ENCODE measurements around the gene STMN1. TPM values are rescaled to one million over a fixed set of nuclear protein-coding genes. Genes with fewer than 3 reads are reported as not detected.

The STMN1 gene
- total RNA-seq, result 10 to 100 TPM; 30.7 to 37.5 (median 36.3) TPM
- polyA plus RNA-seq, result 100 to 1,000 TPM in 1 of 3 donors, 10 to 100 TPM in 2; 61.3 to 175 (median 97.1) TPM

DNA sequence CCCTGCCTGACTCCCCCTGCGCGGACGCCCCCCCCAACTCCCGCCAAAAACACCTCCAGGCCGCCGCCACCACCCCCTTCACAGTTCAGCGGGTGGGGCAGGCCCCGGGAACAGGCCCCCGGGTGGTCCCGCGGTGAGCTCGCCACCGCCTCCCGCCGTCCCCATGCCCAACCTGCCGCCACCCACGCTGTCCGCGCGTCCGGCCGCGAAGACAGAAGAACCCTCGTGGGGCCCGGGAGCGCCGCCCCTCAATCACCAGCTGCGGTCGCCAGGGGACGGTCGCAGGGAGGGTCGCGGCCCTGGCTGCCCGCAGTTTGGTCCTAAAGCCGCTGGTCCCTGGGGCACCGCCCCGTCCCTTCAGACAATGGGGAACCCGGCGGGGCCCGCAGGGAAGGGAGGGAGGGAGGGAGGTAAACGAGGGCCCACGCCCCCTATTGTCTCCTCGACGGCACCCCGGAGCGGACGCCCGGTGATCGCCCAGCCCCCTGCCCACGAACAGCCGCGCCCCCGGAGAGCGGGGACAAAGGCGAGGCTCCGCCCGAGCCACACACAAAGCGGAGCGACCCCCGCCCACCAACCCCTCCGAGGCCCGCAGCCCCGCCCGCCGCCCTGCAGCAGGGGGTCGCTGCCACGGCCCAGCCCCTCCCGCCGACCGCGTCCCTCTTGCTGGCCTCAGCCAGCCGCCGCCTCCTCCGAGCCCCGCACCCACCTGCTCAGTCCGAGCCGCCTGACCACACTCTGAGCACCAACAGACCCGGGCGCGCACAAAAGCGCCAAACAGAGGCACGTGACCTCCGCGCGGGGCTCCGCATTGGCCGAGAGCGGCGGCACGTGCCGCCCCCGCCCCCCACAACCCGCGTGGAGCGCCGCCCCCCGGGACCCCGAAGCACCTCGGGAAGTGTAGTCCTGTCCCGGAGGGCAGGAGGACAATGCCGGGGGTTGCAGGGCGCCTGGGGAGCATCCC lies at the start of gene STMN1:
Gene STMN1, minus strand, starts transcription at position 740 of the 964 bp plus-strand sequence. CDS start 1,743 bp downstream, outside the sequence.
- Histone ChIP-seq H3K4me3 (peak within 1 kb of the TSS; percentile 61 to 75 (median 68)), H3K27me3 (no peaks in the 10 kb centered on the region), H3K27ac (peak within 1 kb of the TSS; percentile 76 to 79 (median 78)), H3K4me1 (peaks cover 0 to 29% (median 20%) of the 10 kb centered on the region in 4 donors), H3K9me3 (no peaks in the 10 kb centered on the region), H3K36me3 (peaks cover 0 to 21% (median 5%) of the 10 kb centered on the region in 4 donors)
- peak; percentile 97 for DNase-seq
- WGBS, 2 donors, result 0 to 1% methylated on average over 102 of the region's 102 CpGs
- intact Hi-C loops (cut with DNase I), result loop anchor here (1.0 kb wide), 1 partner anchor 92 kb away; the partner anchor contains the start of gene PAFAH2
- TF ChIP-seq POLR2AphosphoS5 (IDR thresholded peaks at IDR 0.05) (peak; percentile 95 to 99 (median 98)), EP300 (IDR thresholded peaks at IDR 0.05) (no peak), POLR2A (IDR thresholded peaks at IDR 0.05) (peak; percentile 53 to 68)
- TF ChIP-seq, protein P1, sequence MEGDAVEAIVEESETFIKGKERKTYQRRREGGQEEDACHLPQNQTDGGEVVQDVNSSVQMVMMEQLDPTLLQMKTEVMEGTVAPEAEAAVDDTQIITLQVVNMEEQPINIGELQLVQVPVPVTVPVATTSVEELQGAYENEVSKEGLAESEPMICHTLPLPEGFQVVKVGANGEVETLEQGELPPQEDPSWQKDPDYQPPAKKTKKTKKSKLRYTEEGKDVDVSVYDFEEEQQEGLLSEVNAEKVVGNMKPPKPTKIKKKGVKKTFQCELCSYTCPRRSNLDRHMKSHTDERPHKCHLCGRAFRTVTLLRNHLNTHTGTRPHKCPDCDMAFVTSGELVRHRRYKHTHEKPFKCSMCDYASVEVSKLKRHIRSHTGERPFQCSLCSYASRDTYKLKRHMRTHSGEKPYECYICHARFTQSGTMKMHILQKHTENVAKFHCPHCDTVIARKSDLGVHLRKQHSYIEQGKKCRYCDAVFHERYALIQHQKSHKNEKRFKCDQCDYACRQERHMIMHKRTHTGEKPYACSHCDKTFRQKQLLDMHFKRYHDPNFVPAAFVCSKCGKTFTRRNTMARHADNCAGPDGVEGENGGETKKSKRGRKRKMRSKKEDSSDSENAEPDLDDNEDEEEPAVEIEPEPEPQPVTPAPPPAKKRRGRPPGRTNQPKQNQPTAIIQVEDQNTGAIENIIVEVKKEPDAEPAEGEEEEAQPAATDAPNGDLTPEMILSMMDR (IDR thresholded peaks at IDR 0.05), result no peak

DNA sequence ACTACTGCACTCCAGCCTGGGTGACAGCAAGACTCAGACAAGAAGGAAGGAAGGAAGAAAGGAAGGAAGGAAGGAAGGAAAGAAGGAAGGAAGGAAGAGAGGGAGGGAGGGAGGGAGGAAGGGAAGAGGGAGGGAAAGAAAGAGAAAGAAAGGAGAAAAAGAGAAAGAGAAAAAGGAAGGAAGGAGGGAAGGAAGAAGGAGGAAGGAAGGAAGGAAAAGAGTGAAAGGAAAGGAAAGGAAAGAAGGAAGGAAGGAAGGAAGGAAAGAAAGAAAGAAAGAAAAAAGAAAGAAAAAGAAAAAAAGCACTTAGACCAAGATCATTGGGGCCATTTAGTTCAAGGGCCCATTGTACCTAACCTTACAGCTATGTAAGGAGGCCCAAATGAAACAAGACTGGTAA lies 49.3 kb upstream of the STMN1 start:
- H3K4me3 ChIP-seq, result no peak overlapping the region
- H3K9me3 ChIP-seq, result no peaks in the 10 kb centered on the region
- intact Hi-C loops (cut with DNase I), result no loop called here
- H3K36me3 ChIP-seq, result peaks cover 0 to 26% (median 3%) of the 10 kb centered on the region in 4 donors
- H3K27ac ChIP-seq, result no peak overlapping the region
- no peaks in the 10 kb centered on the region for H3K27me3 ChIP-seq
- peaks cover 0 to 17% (median 13%) of the 10 kb centered on the region in 4 donors for H3K4me1 ChIP-seq
- TF ChIP-seq, protein P1 (IDR thresholded peaks at IDR 0.05), result no peak
- no peak for TF ChIP-seq EP300 (IDR thresholded peaks at IDR 0.05)
- no peak for TF ChIP-seq POLR2AphosphoS5 (IDR thresholded peaks at IDR 0.05)
- no peak for TF ChIP-seq POLR2A (IDR thresholded peaks at IDR 0.05)
- DNase-seq, result no peak

DNA sequence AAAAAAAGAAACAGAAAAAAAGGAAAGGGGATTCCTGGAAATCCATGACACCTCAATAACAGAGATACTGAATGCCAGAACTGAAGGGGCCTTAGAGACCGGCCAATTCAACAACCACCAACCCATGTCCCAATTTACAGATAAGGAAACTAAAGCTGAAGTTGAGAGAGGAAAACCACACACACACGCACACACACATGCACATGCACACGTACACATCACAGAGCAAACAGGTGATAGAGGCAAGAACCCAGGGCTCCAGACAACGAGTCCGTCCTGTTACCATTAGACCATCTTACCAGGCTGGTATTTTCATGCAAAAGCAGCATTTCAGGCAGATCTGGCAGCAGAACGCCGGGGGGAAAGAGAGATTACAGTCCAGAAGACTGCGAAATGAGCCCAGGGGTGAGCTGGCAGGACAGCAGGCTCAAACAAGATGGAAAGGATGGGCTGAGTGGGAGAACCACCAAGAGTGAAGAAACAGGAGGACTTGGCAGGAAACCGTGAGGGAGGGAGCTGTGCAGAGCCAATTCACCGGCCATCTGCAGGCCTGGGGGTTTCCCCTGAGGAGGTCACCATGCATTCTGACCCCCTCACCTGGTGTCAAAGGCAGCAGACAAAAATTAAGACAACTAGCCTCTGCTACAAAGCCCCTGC lies 48.2 kb upstream of the STMN1 start:
- Histone ChIP-seq H3K4me3 (no peak overlapping the region), H3K27ac (no peak overlapping the region), H3K4me1 (peaks cover 0 to 17% (median 13%) of the 10 kb centered on the region in 4 donors), H3K27me3 (no peaks in the 10 kb centered on the region), H3K9me3 (no peaks in the 10 kb centered on the region), H3K36me3 (peaks cover 0 to 16% (median 0%) of the 10 kb centered on the region in 4 donors)
- intact Hi-C loops (cut with DNase I), result no loop called here
- TF ChIP-seq POLR2AphosphoS5 (IDR thresholded peaks at IDR 0.05) (no peak), EP300 (IDR thresholded peaks at IDR 0.05) (no peak)
- TF ChIP-seq, protein P1 (IDR thresholded peaks at IDR 0.05), result no peak
- no peak for DNase-seq
- WGBS, 2 donors, result 80 to 92% methylated on average over 10 of the region's 10 CpGs

DNA sequence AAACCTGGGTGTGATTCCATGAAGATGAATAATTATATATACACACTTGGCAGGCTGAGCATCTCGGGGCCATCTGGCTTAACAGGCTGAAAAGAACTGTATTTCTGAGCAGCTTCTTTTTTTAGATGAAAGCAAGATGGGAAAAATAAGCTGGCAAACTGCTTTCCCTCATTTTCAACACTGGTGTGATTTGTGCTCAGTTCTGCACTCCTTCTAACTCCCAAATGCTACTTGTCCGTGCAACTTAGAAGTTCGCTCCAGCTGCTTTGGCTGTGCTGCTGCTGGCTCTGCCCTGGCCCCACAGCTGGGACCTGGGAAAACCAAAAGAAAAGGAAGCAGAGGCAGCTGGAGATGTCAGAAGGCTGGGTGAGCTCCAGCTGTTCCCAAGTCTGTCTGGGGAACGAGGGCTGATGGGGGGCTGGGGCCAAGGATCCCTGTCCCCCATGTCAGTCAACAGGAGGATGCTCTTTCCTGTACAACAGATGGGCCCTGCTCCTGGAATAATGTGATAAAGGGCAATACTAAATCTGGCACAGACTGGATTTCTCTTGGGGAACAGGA lies 46.7 kb upstream of the STMN1 start:
- Histone ChIP-seq H3K4me3 (no peak overlapping the region), H3K36me3 (peaks cover 0 to 1% (median 0%) of the 10 kb centered on the region in 4 donors), H3K27ac (peak overlapping the region in 2 of 4 donors; percentile 45 to 54), H3K4me1 (peaks cover 0 to 17% (median 13%) of the 10 kb centered on the region in 4 donors), H3K9me3 (no peaks in the 10 kb centered on the region), H3K27me3 (no peaks in the 10 kb centered on the region)
- TF ChIP-seq POLR2AphosphoS5 (IDR thresholded peaks at IDR 0.05) (peak in 3 of 4 donors; percentile 34 to 38 (median 36)), POLR2A (IDR thresholded peaks at IDR 0.05) (no peak)
- intact Hi-C loops (cut with DNase I), result no loop called here
- 68 to 74% methylated on average over 4 of the region's 4 CpGs for WGBS, 2 donors
- peak; percentile 83 for DNase-seq
